Measurements from ENCODE around the gene DPP6.

DNA sequence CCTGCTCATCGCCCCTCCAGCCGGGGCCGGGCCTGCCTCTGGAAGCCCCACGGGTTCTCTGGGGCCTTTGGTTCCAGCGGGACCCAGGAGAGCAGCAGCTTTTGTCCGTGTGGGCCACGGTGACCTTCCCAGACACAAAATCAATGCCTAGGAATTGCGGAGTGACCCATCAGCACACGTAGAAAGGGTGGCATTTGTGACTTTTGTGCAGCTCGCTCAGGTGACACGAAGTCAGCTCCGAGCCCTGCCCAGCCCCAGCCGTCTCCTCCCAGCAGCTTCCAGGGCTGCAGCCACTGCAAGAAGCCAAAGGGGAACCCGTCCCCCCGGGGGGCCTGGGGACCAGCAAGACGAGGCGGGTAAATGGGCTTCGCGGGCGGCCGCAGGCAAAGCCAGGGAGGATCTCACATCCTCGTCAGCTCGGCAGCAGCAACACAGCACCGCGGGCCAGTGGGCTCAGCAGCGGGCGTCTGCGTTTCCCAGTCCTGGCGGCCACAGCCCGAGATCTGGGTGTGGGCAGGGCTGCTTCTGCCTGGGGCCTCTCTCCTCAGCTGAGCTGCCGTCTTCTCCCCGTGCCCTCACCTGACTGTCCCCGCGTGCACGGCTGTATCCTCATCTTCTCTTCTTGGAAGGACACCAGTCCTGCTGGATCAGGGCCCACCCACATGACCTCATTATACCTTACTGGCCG lies 862.3 kb downstream of the DPP6 start:
- no peak for TF ChIP-seq MTA2 (IDR thresholded peaks at IDR 0.05; ENCODE audit: low read depth)
- no peak for TF ChIP-seq ZNF57 (CRISPR knock-in tag; IDR thresholded peaks at IDR 0.05)
- TF ChIP-seq SRSF1 (IDR thresholded peaks at IDR 0.05; ENCODE audit: low read depth, low read length): no peak
- TF ChIP-seq, protein P1, sequence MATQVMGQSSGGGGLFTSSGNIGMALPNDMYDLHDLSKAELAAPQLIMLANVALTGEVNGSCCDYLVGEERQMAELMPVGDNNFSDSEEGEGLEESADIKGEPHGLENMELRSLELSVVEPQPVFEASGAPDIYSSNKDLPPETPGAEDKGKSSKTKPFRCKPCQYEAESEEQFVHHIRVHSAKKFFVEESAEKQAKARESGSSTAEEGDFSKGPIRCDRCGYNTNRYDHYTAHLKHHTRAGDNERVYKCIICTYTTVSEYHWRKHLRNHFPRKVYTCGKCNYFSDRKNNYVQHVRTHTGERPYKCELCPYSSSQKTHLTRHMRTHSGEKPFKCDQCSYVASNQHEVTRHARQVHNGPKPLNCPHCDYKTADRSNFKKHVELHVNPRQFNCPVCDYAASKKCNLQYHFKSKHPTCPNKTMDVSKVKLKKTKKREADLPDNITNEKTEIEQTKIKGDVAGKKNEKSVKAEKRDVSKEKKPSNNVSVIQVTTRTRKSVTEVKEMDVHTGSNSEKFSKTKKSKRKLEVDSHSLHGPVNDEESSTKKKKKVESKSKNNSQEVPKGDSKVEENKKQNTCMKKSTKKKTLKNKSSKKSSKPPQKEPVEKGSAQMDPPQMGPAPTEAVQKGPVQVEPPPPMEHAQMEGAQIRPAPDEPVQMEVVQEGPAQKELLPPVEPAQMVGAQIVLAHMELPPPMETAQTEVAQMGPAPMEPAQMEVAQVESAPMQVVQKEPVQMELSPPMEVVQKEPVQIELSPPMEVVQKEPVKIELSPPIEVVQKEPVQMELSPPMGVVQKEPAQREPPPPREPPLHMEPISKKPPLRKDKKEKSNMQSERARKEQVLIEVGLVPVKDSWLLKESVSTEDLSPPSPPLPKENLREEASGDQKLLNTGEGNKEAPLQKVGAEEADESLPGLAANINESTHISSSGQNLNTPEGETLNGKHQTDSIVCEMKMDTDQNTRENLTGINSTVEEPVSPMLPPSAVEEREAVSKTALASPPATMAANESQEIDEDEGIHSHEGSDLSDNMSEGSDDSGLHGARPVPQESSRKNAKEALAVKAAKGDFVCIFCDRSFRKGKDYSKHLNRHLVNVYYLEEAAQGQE (IDR thresholded peaks at IDR 0.05; ENCODE audit: borderline replicate concordance): no peak
- TF ChIP-seq, protein P1 (CRISPR knock-in tag; IDR thresholded peaks at IDR 0.05; ENCODE audit: low read depth): no peak
- TF ChIP-seq, protein P2, sequence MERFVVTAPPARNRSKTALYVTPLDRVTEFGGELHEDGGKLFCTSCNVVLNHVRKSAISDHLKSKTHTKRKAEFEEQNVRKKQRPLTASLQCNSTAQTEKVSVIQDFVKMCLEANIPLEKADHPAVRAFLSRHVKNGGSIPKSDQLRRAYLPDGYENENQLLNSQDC (CRISPR knock-in tag; IDR thresholded peaks at IDR 0.05): no peak
- TF ChIP-seq CBX5 (IDR thresholded peaks at IDR 0.05; ENCODE audit: borderline replicate concordance, low read depth): no peak
- TF ChIP-seq CHD2 (IDR thresholded peaks at IDR 0.05; ENCODE audit: low read depth, low read length): no peak
